ENCODE data around the gene CNDP1.

CNDP1 gene

DNA sequence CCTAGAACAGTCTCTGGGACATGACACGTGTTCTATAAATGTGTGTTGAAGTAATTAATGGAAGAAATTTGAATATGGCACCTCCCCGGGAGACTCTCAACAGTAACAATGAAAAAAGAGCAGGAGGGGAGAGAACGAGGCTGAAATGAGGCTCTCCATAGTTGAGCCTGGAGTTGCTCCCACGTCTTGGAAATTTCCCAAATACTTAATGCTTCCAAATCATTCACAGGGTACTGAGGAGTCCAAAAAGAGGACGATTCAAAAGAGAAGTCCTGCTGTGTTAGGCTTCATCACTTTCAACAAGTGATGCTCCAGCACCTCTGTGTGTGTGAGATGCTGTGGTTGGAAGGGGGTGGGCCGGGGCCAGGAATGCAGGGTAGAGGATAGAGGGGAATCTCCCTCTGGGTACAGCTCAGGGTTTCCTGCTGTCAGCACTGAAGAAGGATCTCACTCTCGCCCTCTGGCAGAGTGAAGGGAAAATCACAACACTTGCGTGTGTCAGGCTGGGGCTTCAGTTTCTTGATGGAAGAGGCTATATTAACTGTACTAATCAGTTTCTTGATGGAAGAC lies 45.3 kb downstream of the CNDP1 start:
- DNase-seq (ENCODE audit: low read depth in 2 of 2, low spot score in 1 of 2) = no peak

DNA sequence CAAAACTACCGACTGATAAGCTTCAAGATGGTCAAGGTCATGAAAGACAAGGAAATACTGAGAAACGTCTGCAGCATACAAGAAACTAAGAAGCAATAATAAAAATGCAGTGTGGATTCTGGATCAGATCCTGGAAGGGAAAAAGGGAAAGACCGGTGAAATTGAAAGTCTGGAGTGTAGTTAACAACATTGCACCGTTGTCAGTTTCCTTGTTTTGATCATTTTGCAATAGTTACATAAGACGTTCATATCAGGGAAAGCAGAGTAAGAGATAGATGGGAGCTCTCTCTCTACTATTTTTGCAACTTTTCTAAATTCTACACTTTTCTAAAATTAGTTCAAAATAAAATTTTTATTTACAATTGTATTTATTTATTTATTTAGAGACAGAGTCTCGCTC lies 48.3 kb downstream of the CNDP1 start:
- no peak for DNase-seq (ENCODE audit: low read depth in 2 of 2, low spot score in 1 of 2)

DNA sequence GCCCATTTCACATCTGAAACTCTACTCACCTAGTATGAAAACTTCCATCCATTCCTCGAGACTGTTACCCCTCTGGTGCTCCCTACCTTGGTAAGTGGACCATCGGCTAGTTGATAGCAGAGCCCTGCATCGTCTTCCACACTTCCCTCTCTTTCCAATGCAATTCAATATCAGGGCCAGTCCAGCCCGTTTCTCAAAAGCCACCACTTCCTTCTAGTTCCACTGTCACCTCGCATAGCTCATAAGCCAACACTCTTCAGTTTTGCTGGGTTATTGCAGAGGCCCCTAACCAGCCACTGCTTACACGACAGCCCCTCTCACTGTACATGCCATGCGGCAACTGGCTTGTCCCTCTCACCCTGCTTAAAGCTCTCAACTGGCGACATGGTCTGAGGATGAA lies 53.1 kb downstream of the CNDP1 start:
- DNase-seq (ENCODE audit: low read depth in 2 of 2, low spot score in 1 of 2) = no peak

DNA sequence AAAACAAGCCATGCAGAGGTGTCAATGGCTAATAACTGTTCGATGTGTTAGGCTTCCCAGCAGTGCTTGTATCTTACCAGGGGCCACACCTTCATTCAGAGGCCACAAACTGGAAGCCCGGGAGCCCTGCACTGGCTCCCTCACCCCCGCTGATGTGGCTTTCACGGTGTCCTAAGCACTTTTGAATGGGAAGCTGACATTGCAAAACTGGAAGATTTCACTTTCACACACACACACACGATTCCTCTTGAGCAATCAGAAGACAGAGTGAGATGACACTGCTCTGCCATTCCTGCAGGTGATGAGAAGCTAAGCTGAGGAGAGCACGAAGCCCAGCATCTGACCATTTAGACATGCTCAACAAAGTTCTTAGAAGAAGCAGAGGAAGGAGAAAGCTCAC lies 54.7 kb downstream of the CNDP1 start:
- DNase-seq (ENCODE audit: low read depth in 2 of 2, low spot score in 1 of 2) = no peak

DNA sequence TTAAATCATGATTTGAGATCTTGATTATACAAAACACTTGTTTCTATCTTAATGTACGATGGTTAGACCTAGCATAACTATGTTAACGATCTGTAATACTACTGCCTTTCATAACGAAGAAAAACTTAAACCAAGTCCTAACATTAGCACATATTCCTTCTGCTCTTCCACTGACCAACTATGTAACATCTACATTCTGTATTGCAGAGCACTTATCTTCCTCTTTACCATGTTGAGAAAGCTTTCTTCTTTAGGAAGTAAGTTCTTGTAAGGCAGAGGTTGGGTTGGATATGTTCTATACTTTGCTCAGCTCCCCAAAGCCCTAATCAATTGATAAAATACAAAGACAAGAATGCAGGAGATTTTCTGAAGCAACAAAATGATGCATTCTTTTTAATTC lies 55.5 kb downstream of the CNDP1 start:
- DNase-seq (ENCODE audit: low read depth in 2 of 2, low spot score in 1 of 2) = no peak

DNA sequence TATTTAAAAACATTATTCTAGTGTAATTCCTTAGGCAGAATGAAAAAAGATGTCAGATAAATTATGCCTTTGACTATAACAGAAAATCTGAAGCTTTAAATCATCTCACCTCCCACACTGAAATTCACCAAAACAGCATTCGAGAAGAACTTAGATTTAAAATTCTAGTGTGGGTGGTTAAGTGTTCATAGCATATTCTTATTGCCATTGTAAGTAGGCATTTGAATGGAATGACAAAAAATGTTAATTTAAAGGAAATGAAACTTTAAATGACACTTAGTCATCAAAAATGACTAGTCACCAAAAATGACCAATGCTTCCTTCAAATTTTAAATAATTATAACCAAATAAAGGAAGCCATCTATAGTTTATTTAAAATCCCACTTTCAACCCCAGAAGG lies 56.4 kb downstream of the CNDP1 start:
- no peak for DNase-seq (ENCODE audit: low read depth in 2 of 2, low spot score in 1 of 2)

DNA sequence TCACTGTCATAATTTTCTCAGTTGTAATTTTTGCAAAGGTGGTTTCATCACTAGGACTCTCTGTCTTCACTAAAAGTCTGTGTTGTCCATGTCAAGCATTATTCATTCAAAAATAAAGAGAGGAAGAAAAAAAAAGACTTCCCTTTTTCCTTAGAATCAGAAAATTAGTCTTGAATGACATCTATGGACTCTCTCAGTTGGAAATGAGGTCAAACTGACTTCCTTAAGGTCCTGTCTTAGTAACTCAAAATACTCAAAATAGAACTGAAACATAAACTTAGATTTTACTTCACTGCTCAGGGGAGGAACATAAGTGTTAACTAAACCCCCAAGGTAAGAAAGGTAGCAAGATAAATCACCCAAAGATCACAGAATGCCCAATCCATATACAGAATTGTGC lies 61.1 kb downstream of the CNDP1 start:
- DNase-seq (ENCODE audit: low read depth in 2 of 2, low spot score in 1 of 2) = no peak

DNA sequence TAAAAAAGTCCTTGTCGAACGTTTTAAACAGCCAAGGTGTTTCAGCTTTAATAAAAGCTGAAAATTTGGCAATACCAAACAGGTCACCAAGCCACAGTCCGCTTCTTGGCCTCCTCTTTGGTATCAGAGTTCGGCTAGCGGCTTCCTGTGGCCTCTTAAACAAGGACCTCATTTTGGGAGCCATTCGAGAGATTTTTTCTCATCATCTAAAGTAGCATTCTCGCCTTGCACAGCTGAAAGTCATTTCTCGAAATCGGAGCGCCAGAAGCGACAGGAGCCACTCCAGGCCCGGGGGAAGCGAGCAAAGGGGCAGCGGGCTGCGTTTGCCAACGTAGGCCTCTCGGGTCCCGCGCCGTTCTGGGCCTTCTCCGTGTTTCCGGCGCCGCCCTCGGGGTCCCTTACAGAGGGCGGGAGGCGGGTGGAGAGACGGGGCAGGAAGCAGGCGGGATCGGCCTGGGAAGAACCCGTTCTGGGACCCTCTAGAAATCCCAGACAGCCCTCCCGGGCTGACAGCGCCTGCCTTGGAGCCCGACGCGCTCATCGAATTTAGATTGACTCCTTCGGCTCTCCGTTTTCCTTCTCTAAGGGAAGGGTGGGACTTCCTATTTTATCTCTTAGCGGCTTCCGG lies 62.8 kb downstream of the CNDP1 start:
- DNase-seq (ENCODE audit: low read depth in 2 of 2, low spot score in 1 of 2) = peak; percentile 40 to 47

DNA sequence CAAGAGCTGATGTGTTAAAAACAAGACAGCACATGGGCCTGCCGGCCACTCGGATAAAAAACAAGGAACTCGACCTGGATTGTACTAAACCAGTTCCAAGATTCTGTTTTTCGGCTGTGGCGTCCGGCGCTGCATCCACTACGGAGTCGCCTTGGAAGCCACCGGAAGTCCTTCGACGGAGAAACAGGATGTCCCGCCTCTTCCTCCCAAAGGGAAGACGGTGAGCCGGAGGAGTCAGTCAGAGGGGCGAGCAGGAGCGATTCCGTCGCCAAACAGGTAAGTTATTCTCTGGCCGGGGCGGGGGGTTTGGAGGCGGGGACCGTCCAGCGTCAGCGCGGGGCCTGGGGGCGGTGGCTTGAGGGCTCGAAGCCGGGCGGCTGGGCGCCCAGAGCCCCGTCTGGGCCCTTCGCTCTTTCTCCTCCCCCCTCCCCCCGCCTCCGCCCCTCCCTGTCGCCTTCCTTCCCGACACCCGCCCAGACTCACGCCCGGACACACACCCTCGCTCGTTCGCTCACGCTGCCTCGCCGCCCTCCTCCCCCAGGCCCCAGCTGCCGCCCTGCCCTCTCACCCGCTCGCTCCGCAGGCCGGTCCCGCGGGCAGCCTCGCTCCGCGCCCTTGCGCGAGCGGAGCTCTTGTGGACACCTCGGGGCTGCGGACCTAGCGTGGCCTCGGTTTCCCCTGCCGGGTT lies 63.5 kb downstream of the CNDP1 start, which contains the start of gene ZNF407:
Gene ZNF407 (plus strand): TSS at position 209 of the 688 bp plus-strand sequence. CDS start 33,150 bp downstream, outside the sequence.
- DNase-seq (ENCODE audit: low read depth in 2 of 2, low spot score in 1 of 2) = peak; percentile 66 to 81

DNA sequence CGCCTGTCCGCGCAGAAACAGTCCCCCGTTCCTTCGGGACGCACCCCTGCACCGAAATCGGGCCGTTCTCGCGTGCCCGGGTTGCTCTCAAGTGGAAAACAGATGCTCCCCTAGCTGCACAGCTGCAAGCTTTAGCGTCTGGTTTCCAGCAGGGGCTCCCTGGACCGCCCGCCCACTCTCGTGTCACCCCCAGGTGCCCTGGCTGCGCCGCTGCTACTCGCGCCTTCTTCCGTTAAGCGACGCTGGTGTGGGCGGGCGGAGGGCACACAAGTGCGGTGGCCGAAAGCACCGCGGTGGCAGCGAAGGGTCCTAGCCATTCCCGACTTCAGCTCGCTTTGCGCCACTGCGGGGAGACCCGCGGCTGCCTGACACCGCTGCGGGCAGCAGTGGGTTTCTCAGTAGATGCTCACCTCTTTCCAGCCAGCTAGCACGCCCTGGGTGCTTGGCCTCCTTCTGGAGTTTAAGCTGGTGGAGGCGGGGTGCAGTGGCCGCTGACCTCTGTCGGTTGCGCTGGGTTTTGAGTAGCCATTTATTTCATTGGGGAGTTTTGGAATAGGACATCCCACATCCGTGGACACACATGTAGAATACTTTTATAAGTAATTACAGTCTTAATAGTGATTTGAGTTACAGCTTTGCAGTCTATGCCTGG lies 64.2 kb downstream of the CNDP1 start:
- DNase-seq (ENCODE audit: low read depth in 2 of 2, low spot score in 1 of 2) = peak; percentile 32 to 51

DNA sequence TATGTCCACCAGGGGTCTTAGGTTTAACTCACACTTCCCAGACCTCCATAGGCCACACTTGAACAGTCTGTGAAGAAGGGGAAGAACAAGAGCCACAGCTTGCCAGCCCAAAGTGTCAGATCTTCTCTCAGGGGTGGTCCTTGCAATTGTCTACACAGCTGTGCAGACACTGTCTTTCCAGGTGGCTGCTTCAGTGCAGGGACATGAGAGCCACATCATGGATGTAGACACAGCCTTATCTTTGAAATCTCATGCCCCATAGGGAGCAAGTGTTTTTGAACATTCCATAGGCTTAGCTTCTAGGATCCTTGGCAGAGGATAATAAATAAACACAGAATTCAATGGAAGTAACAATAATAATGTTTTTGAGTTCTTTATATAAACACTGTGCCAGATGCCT lies 70.1 kb downstream of the CNDP1 start:
- DNase-seq (ENCODE audit: low read depth in 2 of 2, low spot score in 1 of 2) = no peak

DNA sequence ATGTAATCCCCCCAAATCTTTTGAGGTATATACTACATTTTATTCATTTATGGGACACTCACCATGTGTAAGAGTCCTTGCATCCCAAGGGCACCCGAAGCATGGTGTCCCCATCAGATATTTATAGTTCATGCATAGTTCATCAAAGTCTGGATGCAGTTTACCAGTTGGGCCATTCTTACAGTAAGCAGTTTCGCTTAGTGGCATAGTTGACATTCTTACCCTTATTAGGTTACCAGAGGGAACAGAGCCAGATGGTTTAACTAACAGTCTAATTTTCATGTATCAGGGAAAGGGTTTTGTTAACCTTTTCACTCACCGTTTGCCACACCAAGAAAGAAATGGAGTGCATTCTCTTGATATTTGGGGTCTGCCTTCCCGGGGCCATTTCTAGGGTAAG lies 70.5 kb downstream of the CNDP1 start:
- no peak for DNase-seq (ENCODE audit: low read depth in 2 of 2, low spot score in 1 of 2)

DNA sequence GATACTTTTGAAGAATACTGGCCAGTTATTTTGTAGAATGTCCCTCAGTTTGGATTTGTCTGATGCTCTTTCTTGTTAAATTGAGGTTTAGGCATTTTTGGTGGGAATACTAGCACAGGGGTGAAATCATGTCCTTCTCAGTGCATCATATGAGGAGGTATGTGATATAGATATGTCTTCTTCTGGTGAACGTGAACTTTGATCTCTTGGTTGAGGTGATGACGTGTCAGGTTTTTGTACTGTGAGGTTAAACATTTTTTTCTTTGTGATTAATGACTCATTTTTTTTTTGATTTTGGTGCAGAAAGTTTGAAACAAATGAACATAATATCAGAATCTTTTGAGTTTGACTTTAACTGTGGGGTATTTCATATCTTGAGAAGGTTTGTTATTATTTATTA lies 74.4 kb downstream of the CNDP1 start:
- DNase-seq (ENCODE audit: low read depth in 2 of 2, low spot score in 1 of 2) = no peak

DNA sequence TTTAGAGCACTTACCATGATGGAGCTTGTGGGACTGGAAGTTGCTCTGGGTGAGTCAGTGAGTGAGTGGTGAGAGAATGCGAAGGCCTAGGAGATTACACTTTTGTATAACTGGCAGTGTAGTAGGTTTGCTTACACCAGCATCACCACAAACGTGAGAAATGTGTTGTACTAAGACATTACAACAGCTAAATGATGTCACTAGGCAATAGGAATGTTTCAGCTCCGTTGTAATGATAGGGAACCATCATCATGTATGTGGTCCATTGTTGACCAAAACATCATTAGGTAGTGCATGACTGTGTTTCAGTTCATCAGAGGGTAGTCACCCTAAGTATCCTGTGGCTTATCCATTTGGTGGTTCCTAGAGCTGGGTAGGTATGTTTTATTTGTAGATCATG lies 75.2 kb downstream of the CNDP1 start:
- no peak for DNase-seq (ENCODE audit: low read depth in 2 of 2, low spot score in 1 of 2)

DNA sequence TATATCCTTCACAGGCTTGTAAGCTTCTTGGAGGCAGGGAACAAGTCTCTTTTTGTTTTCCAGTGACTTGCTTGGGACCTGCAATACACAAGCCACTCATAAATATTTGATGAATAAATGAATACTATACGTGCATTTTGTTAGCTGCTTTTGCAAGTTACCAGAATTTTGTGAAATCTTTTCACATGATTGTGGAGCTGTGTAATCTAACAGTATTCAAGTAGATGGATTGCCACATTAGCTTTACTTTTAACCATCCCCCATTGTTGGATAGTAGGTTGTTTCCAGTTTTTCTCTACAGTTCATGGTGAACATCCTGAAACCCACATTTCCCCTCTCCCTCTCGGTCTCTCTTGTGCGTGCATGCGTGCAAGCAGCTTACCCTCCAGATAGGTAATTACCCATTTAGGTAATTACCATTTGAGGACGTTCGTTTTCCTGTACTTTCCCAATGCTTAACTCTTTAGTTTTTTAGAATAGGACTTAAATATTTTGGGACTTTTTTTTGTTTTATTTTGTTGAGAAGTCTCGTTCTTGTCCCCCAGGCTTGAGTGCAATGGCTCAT lies 75.8 kb downstream of the CNDP1 start:
- DNase-seq (ENCODE audit: low read depth in 2 of 2, low spot score in 1 of 2) = no peak

DNA sequence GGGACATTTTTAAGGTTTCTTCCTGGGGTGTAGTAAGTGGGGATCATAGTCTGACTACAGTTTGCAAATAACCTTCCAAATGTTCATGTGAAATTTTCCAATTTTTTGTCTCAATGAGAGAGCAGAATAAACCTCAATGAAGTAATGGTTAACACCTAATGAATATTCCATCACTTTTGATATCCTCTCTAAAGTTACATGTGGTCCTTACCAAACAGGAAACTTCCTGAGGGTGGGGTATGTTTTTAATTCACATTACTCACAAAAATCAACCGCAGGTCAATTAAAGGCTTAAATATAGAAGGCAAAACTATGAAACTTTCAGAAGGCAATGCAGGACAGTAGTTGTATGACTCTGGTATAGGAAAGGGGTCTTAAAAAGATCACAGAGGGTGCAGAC lies 76.6 kb downstream of the CNDP1 start:
- no peak for DNase-seq (ENCODE audit: low read depth in 2 of 2, low spot score in 1 of 2)

DNA sequence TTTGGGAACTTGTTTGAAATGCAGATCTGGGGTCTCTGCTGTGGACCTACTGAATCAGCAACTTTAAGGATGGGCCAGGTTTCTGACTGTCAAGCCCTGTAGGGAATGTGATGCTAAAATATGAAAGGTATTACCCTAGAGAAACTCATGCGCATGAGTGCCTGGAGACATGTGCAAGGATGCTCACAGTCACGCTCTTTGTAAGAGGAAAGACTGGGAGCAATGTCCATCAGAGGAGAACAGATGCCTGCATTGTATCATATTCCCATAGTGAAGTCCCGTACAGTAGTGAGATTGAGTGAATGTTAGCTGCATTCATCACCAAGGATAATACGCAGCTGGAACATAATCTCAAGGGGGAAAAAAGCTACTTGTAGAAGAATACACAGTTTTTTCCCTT lies 77.5 kb downstream of the CNDP1 start:
- no peak for DNase-seq (ENCODE audit: low read depth in 2 of 2, low spot score in 1 of 2)

DNA sequence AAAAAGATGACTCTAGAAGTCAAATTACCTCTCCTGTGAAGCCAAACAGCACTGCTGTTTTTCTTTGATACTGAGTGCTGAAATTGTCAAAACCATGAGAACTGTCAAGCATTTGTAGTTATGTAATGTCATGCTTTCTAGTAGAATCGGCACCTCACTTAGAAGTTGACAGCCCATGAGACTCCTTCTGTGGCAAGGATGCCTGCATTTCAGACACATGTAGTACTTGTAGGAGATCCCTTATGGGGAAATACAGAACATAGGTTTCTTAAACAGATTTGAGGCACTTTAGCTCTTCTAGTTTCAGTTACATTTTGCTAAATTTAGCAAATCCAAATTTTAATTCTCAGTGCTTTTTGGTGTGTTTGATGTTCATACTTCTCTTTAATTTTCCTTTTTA lies 79.1 kb downstream of the CNDP1 start:
- no peak for DNase-seq (ENCODE audit: low read depth in 2 of 2, low spot score in 1 of 2)

DNA sequence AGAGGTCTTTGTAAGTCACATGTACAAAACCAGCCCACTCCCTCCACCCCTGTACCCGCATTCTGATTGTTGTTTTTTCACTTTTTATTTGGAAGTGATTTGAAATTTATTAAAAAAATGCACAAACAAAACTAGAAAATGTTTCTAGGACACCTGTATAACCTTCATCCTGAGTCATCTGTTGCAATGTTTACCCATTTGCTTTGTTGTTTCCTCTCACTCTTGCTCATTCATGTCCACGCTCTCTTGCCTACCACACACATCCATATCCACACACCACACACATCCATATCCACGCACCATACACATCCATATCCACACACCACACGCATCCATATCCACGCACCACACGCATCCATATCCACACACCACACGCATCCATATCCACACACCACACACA lies 82.2 kb downstream of the CNDP1 start:
- no peak for DNase-seq (ENCODE audit: low read depth in 2 of 2, low spot score in 1 of 2)

DNA sequence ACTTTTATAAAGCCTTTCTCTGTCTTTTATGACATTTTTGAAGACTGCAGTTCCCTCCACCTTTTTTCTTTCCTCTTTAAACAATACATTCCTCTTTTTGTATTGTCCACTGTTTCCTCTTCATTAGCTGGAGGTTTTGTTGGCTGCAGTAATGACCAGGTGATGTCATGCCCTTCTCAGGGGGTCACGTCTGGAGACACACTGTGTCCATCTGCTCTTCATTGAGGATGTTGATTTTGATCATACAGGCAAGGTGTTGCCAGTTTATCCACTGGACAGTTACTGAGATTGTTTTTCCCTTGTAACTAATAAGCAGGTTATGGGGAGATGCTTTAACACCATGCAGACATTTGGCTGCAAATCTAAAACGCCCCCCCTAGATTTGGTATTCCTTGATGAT lies 83.2 kb downstream of the CNDP1 start:
- DNase-seq (ENCODE audit: low read depth in 2 of 2, low spot score in 1 of 2) = no peak

DNA sequence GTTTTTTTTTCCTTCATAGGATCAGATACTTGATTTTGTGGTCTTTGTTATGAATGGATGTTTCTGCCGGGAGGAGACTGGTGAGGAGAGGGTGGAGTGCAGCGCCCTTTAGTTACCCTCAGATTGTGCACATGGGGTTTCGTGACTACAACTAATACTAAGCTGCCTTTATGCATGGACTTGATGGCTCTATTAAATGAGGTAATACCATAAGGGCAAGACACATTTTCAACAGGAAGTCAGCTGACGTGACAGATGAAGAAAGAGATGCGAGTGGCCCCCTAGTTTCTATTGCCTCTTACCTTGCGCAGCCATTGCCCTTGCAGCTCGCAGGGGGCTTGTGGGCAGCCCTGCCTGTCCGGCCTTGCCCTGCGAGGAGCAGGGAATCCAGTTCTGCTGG lies 87.8 kb downstream of the CNDP1 start:
- DNase-seq (ENCODE audit: low read depth in 2 of 2, low spot score in 1 of 2) = no peak

Measured in stimulated activated CD8-positive, alpha-beta memory T cell treated with anti-CD3 and anti-CD28 coated beads, Interleukin-4, amount 100 ng/mL, for 4 hours (primary cell).